ENCODE data around the gene CDADC1. TPM values are rescaled to one million over a fixed set of nuclear protein-coding genes. Genes with fewer than 3 reads are reported as not detected.
A peak's percentile ranks its signal among the peaks of the same experiment; 100 is the strongest.

CDADC1 gene
- total RNA-seq, 1 experiment from 2014 or later, result 4.0 TPM

- DNase-seq (ENCODE audit: low spot score) (peak; percentile 35), ATAC-seq (peak; percentile 79)
- no peak overlapping the region for H3K27ac Mint-ChIP-seq
- H3K9me3 Mint-ChIP-seq, result no peaks in the 10 kb centered on the region
- H3K27me3 Mint-ChIP-seq (ENCODE audit: low read depth), result no peaks in the 10 kb centered on the region; the same call in 1 of the 2 replicates
- TF ChIP-seq ELF4 (CRISPR knock-in tag; IDR thresholded peaks at IDR 0.05; ENCODE audit: low read depth), result no peak
- no peak for TF ChIP-seq ZNF121 (CRISPR knock-in tag; IDR thresholded peaks at IDR 0.05)
- no peak for TF ChIP-seq FOXP1 (CRISPR knock-in tag; IDR thresholded peaks at IDR 0.05; ENCODE audit: borderline replicate concordance)
- TF ChIP-seq NFATC4 (CRISPR knock-in tag; IDR thresholded peaks at IDR 0.05), result no peak
- TF ChIP-seq ZBTB21 (CRISPR knock-in tag; IDR thresholded peaks at IDR 0.05; ENCODE audit: borderline replicate concordance), result no peak
- TF ChIP-seq NFE2L1 (CRISPR knock-in tag; IDR thresholded peaks at IDR 0.05), result no peak
- no peak for TF ChIP-seq FOXJ3 (CRISPR knock-in tag; IDR thresholded peaks at IDR 0.05; ENCODE audit: borderline replicate concordance)
- TF ChIP-seq CTCF (IDR thresholded peaks at IDR 0.05), result peak; percentile 84
- H3K36me3 Mint-ChIP-seq, result no peaks in the 10 kb centered on the region
- peaks cover 35% of the 10 kb centered on the region for H3K4me1 Mint-ChIP-seq
- ChIA-PET POLR2A (no interaction called here), CTCF (interaction anchor here (0.8 to 1.6 kb wide), 5 partner anchors 9 to 307 kb away, joined by 3 to 11 read pairs (median 3); no protein-coding TSS in a partner anchor)
- no peak overlapping the region for H3K4me3 Mint-ChIP-seq
Measured at GRCh38 chr13:49300739-49301589, 53.2 kb downstream of the CDADC1 start.

- H3K27me3 Mint-ChIP-seq (ENCODE audit: low read depth), result no peaks in the 10 kb centered on the region; the same call in 1 of the 2 replicates
- TF ChIP-seq ZNF317 (CRISPR knock-in tag; IDR thresholded peaks at IDR 0.05; ENCODE audit: borderline replicate concordance, low read depth), result no peak
- TF ChIP-seq ZNF138 (CRISPR knock-in tag; conservative IDR thresholded peaks at IDR 0.05), result no peak
- TF ChIP-seq JAZF1 (CRISPR knock-in tag; IDR thresholded peaks at IDR 0.05), result no peak
- no peak for TF ChIP-seq FOXJ3 (CRISPR knock-in tag; IDR thresholded peaks at IDR 0.05; ENCODE audit: borderline replicate concordance)
- no peak for TF ChIP-seq ZNF121 (CRISPR knock-in tag; IDR thresholded peaks at IDR 0.05)
- no peak for TF ChIP-seq TEAD1 (CRISPR knock-in tag; IDR thresholded peaks at IDR 0.05)
- TF ChIP-seq SOX15 (CRISPR knock-in tag; IDR thresholded peaks at IDR 0.05), result no peak
- TF ChIP-seq GTF2I (CRISPR knock-in tag; conservative IDR thresholded peaks at IDR 0.05), result no peak
- no peak for TF ChIP-seq STAT6 (CRISPR knock-in tag; conservative IDR thresholded peaks at IDR 0.05; ENCODE audit: low read depth)
- TF ChIP-seq E2F1 (CRISPR knock-in tag; IDR thresholded peaks at IDR 0.05), result no peak
- TF ChIP-seq TEAD4 (CRISPR knock-in tag; IDR thresholded peaks at IDR 0.05), result no peak
- no peak for TF ChIP-seq RELA (CRISPR knock-in tag; IDR thresholded peaks at IDR 0.05; ENCODE audit: borderline replicate concordance)
- no peak for TF ChIP-seq NR2C2 (CRISPR knock-in tag; IDR thresholded peaks at IDR 0.05)
- no peak for TF ChIP-seq ZNF671 (CRISPR knock-in tag; IDR thresholded peaks at IDR 0.05)
- TF ChIP-seq IRF1 (CRISPR knock-in tag; IDR thresholded peaks at IDR 0.05), result no peak
- TF ChIP-seq ZNF219 (CRISPR knock-in tag; IDR thresholded peaks at IDR 0.05; ENCODE audit: borderline replicate concordance), result no peak
- no peak for TF ChIP-seq ATF2 (CRISPR knock-in tag; IDR thresholded peaks at IDR 0.05; ENCODE audit: borderline replicate concordance, low read depth)
- TF ChIP-seq NR3C1 (CRISPR knock-in tag; conservative IDR thresholded peaks at IDR 0.05; ENCODE audit: low read depth), result no peak
- TF ChIP-seq ZNF396 (CRISPR knock-in tag; IDR thresholded peaks at IDR 0.05; ENCODE audit: borderline replicate concordance), result no peak
- TF ChIP-seq USF2 (CRISPR knock-in tag; IDR thresholded peaks at IDR 0.05), result no peak
- POLR2A ChIA-PET, result no interaction called here
- H3K27ac Mint-ChIP-seq, result 0 out of 2 replicates have a peak overlapping the region, but pooled peaks have one; percentile 26
- peaks cover 35% of the 10 kb centered on the region for H3K4me1 Mint-ChIP-seq
- H3K4me3 Mint-ChIP-seq, result no peak overlapping the region
- DNase-seq (ENCODE audit: low spot score) (no peak), ATAC-seq (no peak)
- CTCF ChIA-PET, result interaction anchor here (0.8 to 0.9 kb wide), 2 partner anchors 28 to 142 kb away, joined by 3 read pairs; partner anchors contain the start of genes CAB39L and SETDB2
- H3K9me3 Mint-ChIP-seq, result no peaks in the 10 kb centered on the region
- no peaks in the 10 kb centered on the region for H3K36me3 Mint-ChIP-seq
Measured at GRCh38 chr13:49302222-49302621, 54.5 kb downstream of the CDADC1 start.

Data from WTC11 (cell line).